Fibroblast of skin of abdomen (primary cell): Measurements from ENCODE around the gene UBE2L3.
"Not testable (repeated sequence)": the region's sequence is repeated elsewhere in the genome, so short reads cannot be mapped to it uniquely, and the experiment has no call there.

Experiments used
- DNase-seq: peaks from one replicate; pipeline ENCODE4 v3.0.0-alpha.2; 2013

Gene UBE2L3

DNA sequence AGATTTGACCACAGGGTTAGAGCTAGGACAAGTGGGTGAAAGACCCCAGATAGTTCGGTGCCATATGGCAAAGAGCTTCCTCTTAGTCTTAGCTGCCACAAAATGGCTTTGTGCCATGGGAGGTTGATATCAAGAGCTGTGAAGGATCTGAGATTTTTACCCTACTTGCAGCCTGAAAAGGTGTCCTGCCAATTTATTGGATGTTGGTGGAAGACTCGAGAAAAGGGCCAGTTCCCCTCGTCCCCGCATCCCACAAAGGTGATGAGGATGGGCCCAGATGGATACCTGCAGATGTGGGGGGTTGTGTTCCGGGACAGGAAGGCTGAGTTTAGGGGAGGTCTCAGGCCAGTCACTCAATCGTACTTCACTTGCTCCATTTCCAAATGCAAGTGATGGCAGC is 35.1 kb downstream of the UBE2L3 start:
- no peak for DNase-seq

- DNase-seq = no peak
Observed at GRCh38 chr22:21603973-21604372, 36.5 kb downstream of the UBE2L3 start.

GRCh38 chr22:21605887-21606564 is 38.5 kb downstream of the UBE2L3 start:
- DNase-seq = no peak

- no peak for DNase-seq
Observed at GRCh38 chr22:21606775-21607174, 39.3 kb downstream of the UBE2L3 start.

DNA sequence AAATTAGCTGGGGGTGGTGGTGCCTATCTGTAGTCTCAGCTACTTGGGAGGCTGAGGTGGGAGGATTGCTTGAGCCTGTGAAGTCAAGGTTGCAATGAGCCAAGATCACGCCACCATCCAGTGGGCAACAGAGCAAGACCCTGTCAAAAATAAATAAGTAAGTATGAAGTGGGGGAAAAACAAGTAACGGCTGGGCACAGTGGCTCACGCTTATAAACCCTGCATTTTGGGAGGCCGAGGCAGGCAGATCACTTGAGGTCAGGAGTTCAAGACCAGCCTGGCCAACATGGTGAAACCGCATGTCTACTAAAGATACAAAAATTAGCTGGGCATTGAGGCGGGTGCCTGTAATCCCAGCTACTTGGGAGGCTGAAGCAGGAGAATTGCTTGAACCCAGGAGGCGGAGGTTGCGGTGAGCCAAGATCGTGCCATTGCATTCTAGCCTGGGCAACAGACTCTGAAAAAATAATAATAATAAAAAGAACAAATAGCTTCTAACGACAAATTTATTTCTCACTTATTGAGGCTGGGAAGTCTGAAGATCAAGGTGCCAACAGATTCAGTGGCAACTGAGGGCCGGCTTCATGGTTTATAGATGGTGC is 42.1 kb downstream of the UBE2L3 start:
- not testable (repeated sequence) for DNase-seq

DNA sequence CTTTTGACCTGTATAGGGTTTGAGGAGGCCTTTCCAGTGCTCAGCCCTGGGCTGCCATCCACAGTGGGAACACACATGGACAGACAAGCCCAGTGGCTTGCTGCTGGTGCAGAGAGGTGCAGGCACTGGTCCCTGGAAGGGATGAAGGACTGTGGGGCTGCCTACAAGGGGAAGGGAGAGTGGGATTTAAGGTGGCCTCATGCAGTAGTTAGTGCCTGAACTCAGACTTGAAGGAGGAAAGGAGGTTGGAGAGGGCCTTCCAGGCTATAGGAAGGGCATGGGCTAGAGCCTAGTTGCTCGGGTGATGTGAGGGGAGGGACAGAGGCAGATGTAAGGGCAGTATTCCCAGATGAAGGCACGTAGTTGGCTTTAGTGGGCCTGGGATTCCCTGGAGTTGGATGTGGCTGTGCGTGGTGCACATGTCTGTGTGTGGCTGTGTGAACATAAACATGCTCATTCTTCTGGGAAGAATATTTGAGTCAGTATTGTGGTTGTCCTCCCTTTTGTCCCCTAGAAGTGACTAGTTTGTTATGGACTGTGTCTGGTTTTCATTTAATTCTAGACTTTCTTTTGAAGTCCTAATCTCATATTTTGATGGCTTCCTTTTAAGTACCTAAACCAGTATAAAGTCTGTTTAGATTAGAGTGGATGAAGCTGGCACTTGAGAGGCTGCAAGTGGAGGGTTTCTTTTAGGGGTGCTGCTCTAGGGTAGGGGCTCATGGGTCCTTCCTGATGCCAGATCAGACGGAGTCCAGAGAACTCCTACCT is 43.9 kb downstream of the UBE2L3 start:
- DNase-seq = no peak

DNA sequence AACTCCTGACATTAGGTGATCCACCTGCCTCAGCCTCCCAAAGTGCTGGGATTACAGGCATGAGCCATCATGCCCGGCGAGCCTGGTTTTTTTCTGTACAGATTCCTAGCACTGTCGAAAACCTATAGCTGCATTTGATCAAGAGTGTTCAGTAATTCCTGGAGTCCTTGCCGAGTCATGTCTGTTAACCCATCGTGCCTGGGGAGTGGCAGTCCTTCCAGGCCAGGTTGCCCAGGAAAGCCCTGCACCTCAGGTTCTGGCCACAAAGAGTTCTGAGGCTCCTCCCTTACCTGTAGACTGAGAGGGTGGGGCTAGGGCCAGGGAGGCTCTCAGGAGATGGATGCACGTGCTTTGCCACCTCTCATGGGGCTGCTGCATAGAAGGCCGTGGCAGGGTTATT is 45.3 kb downstream of the UBE2L3 start:
- no peak for DNase-seq

- DNase-seq = no peak
Observed at GRCh38 chr22:21613553-21614233, 46.2 kb downstream of the UBE2L3 start.

- no peak for DNase-seq
Observed at GRCh38 chr22:21615731-21616130, 48.2 kb downstream of the UBE2L3 start.

GRCh38 chr22:21617337-21617736 is 49.8 kb downstream of the UBE2L3 start:
- not testable (repeated sequence) for DNase-seq

DNA sequence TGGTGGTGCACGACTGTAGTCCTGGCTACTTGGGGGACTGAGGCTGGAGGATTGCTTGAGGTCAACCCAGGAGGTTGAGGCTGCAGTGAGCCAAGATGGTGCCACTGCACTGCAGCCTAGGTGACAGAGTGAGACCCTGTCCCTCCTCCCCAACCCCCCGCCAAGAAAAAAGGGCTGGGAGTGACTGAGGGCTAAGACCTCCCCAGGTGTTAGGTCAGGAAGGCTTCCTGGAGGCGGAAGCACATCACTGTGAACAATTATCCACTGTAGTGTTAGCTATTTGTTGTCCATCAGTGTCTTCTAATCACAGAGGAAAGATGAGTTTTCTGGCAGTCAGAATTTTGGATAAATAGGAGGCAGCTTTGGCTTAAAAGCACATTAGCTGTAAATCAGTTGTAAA is 53.5 kb downstream of the UBE2L3 start:
- DNase-seq = no peak

GRCh38 chr22:21622011-21622918 is 54.8 kb downstream of the UBE2L3 start:
- DNase-seq = no peak

DNA sequence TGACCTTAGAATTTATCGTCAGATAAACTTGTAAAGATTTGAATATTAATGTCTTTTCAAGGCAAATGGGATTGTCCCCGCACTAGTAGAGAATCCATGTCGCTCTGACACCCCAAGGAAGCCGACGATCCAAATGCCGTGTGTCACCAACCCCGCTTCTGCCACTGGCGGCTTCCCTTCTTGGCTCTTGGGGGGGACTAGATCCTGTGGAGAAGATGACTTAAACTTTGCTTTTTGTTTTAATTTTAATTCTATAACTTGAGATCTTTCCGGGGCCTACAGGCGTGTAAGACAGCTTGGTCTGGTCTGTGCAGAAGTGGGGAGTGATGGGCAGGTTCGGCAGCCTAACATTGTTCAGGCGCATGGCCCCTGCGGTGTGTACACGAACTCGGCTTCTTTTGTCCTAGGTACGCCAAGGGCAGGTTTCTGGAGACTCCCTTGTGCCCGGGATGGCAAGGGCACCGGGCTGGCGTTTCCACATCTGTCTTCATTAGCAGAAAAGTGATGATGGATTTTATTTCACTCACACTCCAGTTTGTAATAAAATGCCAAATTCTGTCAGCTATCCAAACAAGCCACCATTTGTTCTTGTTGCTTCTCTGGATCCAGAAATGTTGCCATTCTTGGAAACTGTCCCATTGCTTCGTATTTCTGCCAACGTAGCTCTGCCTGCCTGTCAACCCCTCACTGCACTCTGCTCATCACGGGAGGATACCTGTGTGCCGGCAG is 55.6 kb downstream of the UBE2L3 start:
- no peak for DNase-seq

DNA sequence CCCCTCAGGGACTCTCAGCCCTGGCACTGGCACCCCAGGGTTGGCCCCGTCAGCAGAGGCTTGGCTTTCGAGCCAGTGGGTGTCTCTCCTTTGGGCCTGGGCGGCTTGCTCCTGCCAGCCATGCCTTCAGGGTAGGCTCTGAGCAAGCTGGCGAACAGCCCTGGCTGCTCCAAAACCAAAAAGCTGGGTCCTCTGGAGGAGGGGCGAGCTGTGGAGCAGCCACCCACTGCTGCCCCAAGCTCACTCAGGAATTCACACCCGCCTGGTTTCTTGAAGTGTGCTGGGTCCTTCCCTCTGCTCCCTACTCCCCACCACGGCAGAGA is 56.1 kb downstream of the UBE2L3 start:
- DNase-seq = no peak

DNA sequence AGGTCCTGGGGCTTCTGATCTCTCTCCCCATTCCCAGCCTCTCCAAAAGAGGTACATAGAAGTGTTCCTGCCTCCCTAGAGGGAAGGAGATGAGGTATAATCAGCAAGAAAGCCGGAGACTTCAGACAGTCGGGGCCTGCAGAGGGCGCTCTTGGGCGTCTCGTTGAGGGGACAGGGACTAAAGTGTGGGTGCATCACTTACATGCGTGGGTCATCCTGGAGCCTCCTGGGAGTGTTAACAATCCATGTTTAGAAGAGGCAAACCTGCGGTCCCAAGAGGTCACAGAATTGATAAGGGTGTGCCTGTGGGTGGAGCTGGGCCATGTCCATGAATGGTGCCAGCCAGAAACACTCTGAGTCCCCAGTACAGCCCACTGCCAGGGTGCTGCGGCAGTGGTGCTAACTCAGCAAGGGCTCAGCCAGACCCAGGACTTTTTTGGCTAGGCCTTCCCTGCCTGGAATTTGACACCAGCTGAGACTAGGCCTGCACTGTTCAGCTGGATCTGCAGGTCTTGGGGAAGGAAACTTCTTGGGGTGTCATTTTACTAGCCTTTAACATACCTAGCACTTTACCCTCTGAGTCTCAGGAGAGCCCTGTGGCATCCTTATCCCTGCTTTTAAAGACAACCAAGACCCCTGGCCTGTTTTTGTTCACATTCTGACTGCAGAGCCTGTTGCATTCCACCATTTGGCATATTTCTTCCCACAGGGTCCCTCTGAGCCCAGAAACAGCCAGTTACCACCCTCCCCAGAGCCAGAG is 56.8 kb downstream of the UBE2L3 start:
- DNase-seq = no peak

DNA sequence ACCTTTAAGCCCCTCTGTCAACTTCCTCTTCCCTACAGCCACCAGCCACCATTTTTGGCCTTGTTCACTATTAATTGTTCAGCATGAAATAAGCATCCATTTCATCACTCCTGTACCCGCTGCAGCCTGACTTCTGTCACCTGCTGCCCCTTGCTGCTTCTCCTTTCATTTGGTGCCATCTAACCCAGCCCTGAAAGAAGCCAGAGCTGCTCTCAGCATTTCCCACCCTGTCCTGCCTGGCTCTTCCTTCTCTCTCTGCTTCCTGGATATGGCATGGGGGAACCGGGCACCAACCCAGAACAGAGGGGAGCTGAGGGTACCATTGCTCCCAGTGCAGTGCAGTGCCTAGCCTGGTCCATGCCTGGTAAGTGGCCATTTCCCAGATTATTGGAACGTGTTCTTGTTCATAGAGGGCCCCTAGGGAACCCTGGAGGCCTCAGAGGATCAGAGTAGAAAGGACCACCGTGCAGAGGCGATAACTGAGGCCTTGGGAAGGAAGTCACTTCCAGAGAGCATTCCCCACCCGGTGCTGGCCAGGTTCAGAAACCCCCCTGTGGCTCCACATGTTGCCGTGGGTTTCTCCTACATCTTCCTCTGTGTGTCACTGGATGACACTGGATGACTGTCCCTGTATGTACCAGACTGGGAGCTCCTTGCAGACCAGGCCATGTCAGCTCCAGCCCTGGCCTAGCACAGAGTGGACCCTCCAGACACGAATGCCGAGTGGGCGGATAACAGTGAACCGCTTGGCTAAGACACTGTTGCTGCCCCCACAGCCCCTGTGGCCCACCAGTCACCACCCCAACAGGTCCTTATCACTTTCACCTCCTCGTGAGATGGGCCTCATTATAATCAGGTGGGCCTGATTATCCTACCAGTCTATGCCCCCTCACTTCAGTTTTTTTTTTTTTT is 57.6 kb downstream of the UBE2L3 start:
- DNase-seq = no peak

GRCh38 chr22:21626073-21626734 is 58.7 kb downstream of the UBE2L3 start:
- no peak for DNase-seq

- no peak for DNase-seq
Observed at GRCh38 chr22:21626735-21627469, 59.4 kb downstream of the UBE2L3 start.
